Tibial nerve (tissue), 4 donors: ENCODE measurements around the gene PTCRA. TPM values are rescaled to one million over a fixed set of nuclear protein-coding genes. Genes with fewer than 3 reads are reported as not detected.
"Not testable (repeated sequence)": the region's sequence is repeated elsewhere in the genome, so short reads cannot be mapped to it uniquely, and the experiment has no call there.

Experiments
- DNase-seq, 2 donors: peaks; one replicate each; pipeline ENCODE4 v3.0.0-alpha.2; 2019; ENCODE audit warnings: low spot score in 2 of 2
- H3K27ac ChIP-seq, 4 donors: fragments of 200-600 bp; sonication (generic) in 3 of 4; one replicate each; pipeline ENCODE4 v1.5.1; 2017 to 2019; ENCODE audit warnings: mild to moderate bottlenecking in 1 of 4
- H3K27me3 ChIP-seq, 2 donors: fragments of 200-600 bp; sonication (generic) in 1 of 2; one replicate each; pipeline versions ENCODE4 v1.5.1 to v1.6.0; 2017 to 2019
- H3K36me3 ChIP-seq, 3 donors: fragments of 200-600 bp; sonication (generic); one replicate each; pipeline ENCODE4 v1.5.1; 2018 to 2019
- H3K4me1 ChIP-seq, 4 donors: fragments of 200-600 bp; sonication (generic) in 3 of 4; one replicate each; pipeline ENCODE4 v1.5.1; 2017 to 2019
- H3K4me3 ChIP-seq, 4 donors: fragments of 200-600 bp; sonication (generic) in 3 of 4; one replicate each; pipeline ENCODE4 v1.5.1; 2017 to 2019; ENCODE audit warnings: mild to moderate bottlenecking in 1 of 4, moderate library complexity in 1 of 4
- H3K9me3 ChIP-seq, 4 donors: fragments of 200-600 bp; sonication (generic) in 3 of 4; one replicate each; pipeline ENCODE4 v1.5.1; 2017 to 2019
- CTCF ChIP-seq, 5 experiments: fragments of 200-600 bp in 3 of 5; fragments of 450-650 bp in 2 of 5; sonication (generic) in 3 of 5; IDR thresholded peaks; one replicate each; pipeline ENCODE4 v1.5.1; 2016 to 2019; ENCODE audit warnings: antibody characterized with exemption in 5 of 5, mild to moderate bottlenecking in 3 of 5, moderate library complexity in 2 of 5
- EP300 ChIP-seq, 2 donors: sonication (generic); formaldehyde crosslinking; IDR thresholded peaks; one replicate each; pipeline ENCODE4 v1.6.1; 2017; ENCODE audit warnings: antibody characterized with exemption in 2 of 2, mild to moderate bottlenecking in 1 of 2
- POLR2A ChIP-seq, 2 donors: fragments of 450-650 bp; IDR thresholded peaks; one replicate each; pipeline ENCODE4 v1.6.1; 2017; ENCODE audit warnings: antibody characterized with exemption in 2 of 2, mild to moderate bottlenecking in 2 of 2, moderate library complexity in 2 of 2
- WGBS, 2 donors: methylation state at CpG; one replicate each; pipeline ENCODE4 v1.1.5; 2018; 5-methylcytosine and 5-hydroxymethylcytosine counted together
- total RNA-seq, 4 donors: library from RNA; depleted of rRNA; stranded (reverse); fragments of >200 nt; gene quantifications; one replicate each; pipeline ENCODE4 v1.1.0, GENCODE V29; 2016

Gene PTCRA
- total RNA-seq, 4 donors from 2014 or later, result not detected

GRCh38 chr6:42947950-42948349 is 32.1 kb downstream of the PTCRA start:
- TF ChIP-seq EP300 (IDR thresholded peaks at IDR 0.05), result no peak
- TF ChIP-seq CTCF (IDR thresholded peaks at IDR 0.05), result no peak
- TF ChIP-seq POLR2A (IDR thresholded peaks at IDR 0.05), result no peak
- H3K4me3 ChIP-seq, result no peak overlapping the region
- H3K27me3 ChIP-seq, result no peaks in the 10 kb centered on the region
- DNase-seq, result no peak
- no peak overlapping the region for H3K27ac ChIP-seq
- H3K36me3 ChIP-seq, result peaks cover 0 to 30% (median 4%) of the 10 kb centered on the region in 3 donors
- no peaks in the 10 kb centered on the region for H3K9me3 ChIP-seq
- no peaks in the 10 kb centered on the region for H3K4me1 ChIP-seq

- no peaks in the 10 kb centered on the region for H3K27me3 ChIP-seq
- DNase-seq, result no peak
- 86 to 89% methylated on average over 4 of the region's 4 CpGs for WGBS, 2 donors
- no peaks in the 10 kb centered on the region for H3K4me1 ChIP-seq
- no peak for TF ChIP-seq POLR2A (IDR thresholded peaks at IDR 0.05)
- no peak for TF ChIP-seq EP300 (IDR thresholded peaks at IDR 0.05)
- no peak for TF ChIP-seq CTCF (IDR thresholded peaks at IDR 0.05)
- no peak overlapping the region for H3K4me3 ChIP-seq
- no peak overlapping the region for H3K27ac ChIP-seq
- no peaks in the 10 kb centered on the region for H3K9me3 ChIP-seq
- H3K36me3 ChIP-seq, result no peaks in the 10 kb centered on the region
These were observed 36.5 kb downstream of the PTCRA start for GRCh38 chr6:42952389-42952788.

- not testable (repeated sequence) for H3K4me3 ChIP-seq, H3K36me3 ChIP-seq, H3K9me3 ChIP-seq, H3K27me3 ChIP-seq, H3K4me1 ChIP-seq, H3K27ac ChIP-seq, DNase-seq
- 92 to 93% methylated on average over 4 of the region's 4 CpGs for WGBS, 2 donors
These were observed 38.6 kb downstream of the PTCRA start for GRCh38 chr6:42954405-42954804.

- H3K9me3 ChIP-seq, result no peaks in the 10 kb centered on the region
- no peak for TF ChIP-seq EP300 (IDR thresholded peaks at IDR 0.05)
- TF ChIP-seq CTCF (IDR thresholded peaks at IDR 0.05), result no peak
- no peak for TF ChIP-seq POLR2A (IDR thresholded peaks at IDR 0.05)
- H3K4me1 ChIP-seq, result peaks cover 0 to 17% (median 12%) of the 10 kb centered on the region in 4 donors
- no peak overlapping the region for H3K27ac ChIP-seq
- WGBS, 2 donors, result 83 to 92% methylated on average over 8 of the region's 8 CpGs
- H3K36me3 ChIP-seq, result peaks cover 0 to 15% (median 0%) of the 10 kb centered on the region in 3 donors
- DNase-seq, result no peak
- H3K27me3 ChIP-seq, result peaks cover 0 to 8% of the 10 kb centered on the region in 2 donors
- no peak overlapping the region for H3K4me3 ChIP-seq
These were observed 42.3 kb downstream of the PTCRA start for GRCh38 chr6:42958125-42958524.

GRCh38 chr6:42959917-42960242 is 44.0 kb downstream of the PTCRA start:
- Histone ChIP-seq H3K4me3 (peak overlapping the region in 3 of 4 donors; percentile 36 to 53 (median 51)), H3K9me3 (no peaks in the 10 kb centered on the region), H3K27me3 (peaks cover 0 to 8% of the 10 kb centered on the region in 2 donors), H3K4me1 (peaks cover 0 to 17% (median 12%) of the 10 kb centered on the region in 4 donors), H3K27ac (no peak overlapping the region), H3K36me3 (peaks cover 0 to 33% (median 0%) of the 10 kb centered on the region in 3 donors)
- WGBS, 2 donors, result 29 to 35% methylated on average over 13 of the region's 13 CpGs
- no peak for DNase-seq
- TF ChIP-seq EP300 (IDR thresholded peaks at IDR 0.05) (no peak), CTCF (IDR thresholded peaks at IDR 0.05) (no peak), POLR2A (IDR thresholded peaks at IDR 0.05) (no peak)
